SK-N-MC (cell line): ENCODE measurements around the gene AZGP1.
"Not testable (repeated sequence)": the region's sequence is repeated elsewhere in the genome, so short reads cannot be mapped to it uniquely, and the experiment has no call there.

ENCODE experiments used
- DNase-seq: peaks from one replicate; pipeline ENCODE4 v3.0.0-alpha.2; 2011; ENCODE audit warnings: low read depth, low spot score
- H3K27ac ChIP-seq: fragments of 200-600 bp; sonication (generic); 2 replicates; pipeline ENCODE4 v1.5.1; 2016; ENCODE audit warnings: mixed run types
- H3K36me3 ChIP-seq: fragments of 200-600 bp; sonication (generic); 2 replicates; pipeline ENCODE4 v1.6.1; 2017; ENCODE audit warnings: antibody characterized with exemption, low read length, mixed read lengths; ENCODE audit not compliant: insufficient read depth
- H3K4me3 ChIP-seq: fragments of 200-600 bp; sonication (generic); 2 replicates; pipeline ENCODE4 v1.5.1; 2016
- H3K9ac ChIP-seq: fragments of 200-600 bp; sonication (generic); 2 replicates; pipeline ENCODE4 v1.8.0; 2017; ENCODE audit warnings: mixed run types, mixed read lengths; ENCODE audit not compliant: insufficient read length
- H3K9me3 ChIP-seq: fragments of 200-600 bp; sonication (generic); 2 replicates; pipeline ENCODE4 v1.6.1; 2017; ENCODE audit warnings: low read depth, mild to moderate bottlenecking, antibody characterized with exemption, low read length, moderate library complexity, mixed read lengths
- EZH2 ChIP-seq: fragments of 200-600 bp; sonication (generic); IDR thresholded peaks from one replicate; pipeline ENCODE4 v1.6.1; 2017; ENCODE audit warnings: antibody characterized with exemption
- FOXP2 ChIP-seq: optimal IDR thresholded peaks from 2 replicates; pipeline ENCODE3; 2011; ENCODE audit warnings: mild to moderate bottlenecking, moderate library complexity; ENCODE audit not compliant: insufficient read depth; ENCODE audit errors: extremely low read length, control extremely low read depth
- POLR2AphosphoS5 ChIP-seq: IDR thresholded peaks from 2 replicates; pipeline ENCODE4 v1.6.1; 2012; ENCODE audit warnings: mild to moderate bottlenecking, low read depth, low read length, borderline replicate concordance

The AZGP1 gene

DNA sequence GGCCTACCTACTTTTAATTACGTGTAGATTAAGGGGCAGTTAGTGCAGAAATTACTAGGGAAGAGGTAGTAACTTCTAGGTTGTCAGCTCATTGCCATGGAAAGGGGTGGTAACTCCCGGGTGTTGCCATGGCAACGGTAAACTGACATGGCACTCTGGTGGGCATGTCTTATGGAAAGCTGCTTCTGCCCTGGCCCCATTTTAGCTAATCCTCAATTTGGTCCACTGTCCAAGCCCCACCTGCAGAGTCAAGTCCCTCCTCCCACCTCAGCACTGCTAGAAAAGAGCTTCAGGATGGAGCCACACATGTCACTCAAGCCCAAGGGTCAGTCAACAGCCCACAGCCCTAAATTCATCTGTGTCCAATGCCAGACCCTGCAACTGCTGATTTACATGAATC lies 32.1 kb upstream of the AZGP1 start:
- Histone ChIP-seq H3K4me3 (no peak overlapping the region), H3K9ac (no peak overlapping the region), H3K9me3 (no peaks in the 10 kb centered on the region), H3K27ac (no peak overlapping the region), H3K36me3 (no peaks in the 10 kb centered on the region)
- no peak for DNase-seq
- no peak for TF ChIP-seq FOXP2
- TF ChIP-seq POLR2AphosphoS5: no peak
- no peak for TF ChIP-seq EZH2

DNA sequence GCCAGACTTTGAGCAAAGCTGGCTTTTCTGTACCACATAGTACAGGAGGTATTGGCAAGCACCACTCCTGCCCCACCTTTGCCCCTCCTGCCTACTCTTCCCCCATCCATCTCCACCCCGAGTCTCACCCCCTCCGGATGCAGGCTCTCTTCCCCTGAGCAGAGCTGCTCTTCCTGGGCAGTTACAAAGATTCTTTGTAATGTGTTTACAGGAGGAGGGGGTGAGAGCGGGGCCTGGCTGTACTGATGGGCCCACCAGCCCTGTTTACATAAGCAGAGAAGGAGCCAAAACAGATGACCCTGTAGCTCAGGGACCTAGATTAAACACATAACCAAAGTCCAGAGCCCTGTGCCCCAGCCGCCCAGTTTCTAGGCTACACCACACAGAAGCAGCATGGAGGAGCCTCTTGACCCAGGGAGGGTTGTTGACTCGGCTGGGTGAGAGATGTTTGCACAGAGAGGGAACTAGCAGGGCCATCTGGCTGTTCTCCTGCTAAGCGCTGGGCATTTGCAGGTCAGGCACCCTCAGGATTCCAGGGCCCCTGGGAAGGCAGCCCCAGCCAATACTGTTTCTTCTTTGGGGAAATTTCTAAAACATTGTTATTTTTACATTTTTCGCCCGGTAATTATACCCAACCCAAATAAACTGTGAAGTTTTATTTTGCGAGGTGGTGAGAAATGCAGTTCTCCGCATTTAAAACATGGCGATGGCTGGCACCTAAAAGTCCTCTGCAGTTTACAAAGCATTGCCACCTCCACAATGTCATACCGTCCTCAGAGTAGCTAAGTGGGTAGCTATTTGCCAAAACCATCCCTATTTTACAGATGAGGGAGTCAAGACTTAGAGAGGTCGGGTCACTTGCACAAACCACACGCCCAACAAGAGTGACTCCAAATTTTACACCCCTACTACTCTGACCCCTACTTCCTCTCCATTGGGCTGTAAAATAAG lies 28.2 kb upstream of the AZGP1 start:
- no peak overlapping the region for H3K27ac ChIP-seq

DNA sequence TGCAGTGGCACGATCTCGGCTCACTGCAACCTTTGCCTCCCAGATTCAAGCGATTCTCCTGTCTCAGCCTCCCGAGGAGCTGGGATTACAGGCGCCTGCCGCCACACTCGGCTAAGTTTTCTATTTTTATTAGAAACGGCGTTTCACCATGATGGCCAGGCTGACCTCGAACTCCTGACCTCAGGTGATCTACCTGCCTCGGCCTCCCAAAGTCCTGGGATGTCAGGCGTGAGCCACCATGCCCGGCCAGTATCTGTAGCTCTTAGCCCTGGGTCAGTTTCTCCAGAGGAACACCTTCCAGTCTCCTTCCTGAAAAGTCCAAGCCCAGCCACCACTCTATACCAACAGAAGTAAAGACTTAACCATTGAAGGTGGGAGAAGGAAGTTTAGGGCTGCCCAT lies 24.4 kb upstream of the AZGP1 start:
- Histone ChIP-seq H3K36me3 (no peaks in the 10 kb centered on the region), H3K4me3 (no peak overlapping the region), H3K9ac (no peak overlapping the region), H3K27ac (no peak overlapping the region), H3K9me3 (no peaks in the 10 kb centered on the region)
- DNase-seq: no peak
- TF ChIP-seq EZH2 (no peak), POLR2AphosphoS5 (no peak), FOXP2 (no peak)

More for the DNA sequence above, 28.2 kb upstream of the AZGP1 start:
- H3K36me3 ChIP-seq: no peaks in the 10 kb centered on the region
- no peak for DNase-seq
- TF ChIP-seq POLR2AphosphoS5 (no peak), EZH2 (no peak), FOXP2 (no peak)
- no peak overlapping the region for H3K9ac ChIP-seq
- H3K4me3 ChIP-seq: no peak overlapping the region
- H3K9me3 ChIP-seq: no peaks in the 10 kb centered on the region

DNA sequence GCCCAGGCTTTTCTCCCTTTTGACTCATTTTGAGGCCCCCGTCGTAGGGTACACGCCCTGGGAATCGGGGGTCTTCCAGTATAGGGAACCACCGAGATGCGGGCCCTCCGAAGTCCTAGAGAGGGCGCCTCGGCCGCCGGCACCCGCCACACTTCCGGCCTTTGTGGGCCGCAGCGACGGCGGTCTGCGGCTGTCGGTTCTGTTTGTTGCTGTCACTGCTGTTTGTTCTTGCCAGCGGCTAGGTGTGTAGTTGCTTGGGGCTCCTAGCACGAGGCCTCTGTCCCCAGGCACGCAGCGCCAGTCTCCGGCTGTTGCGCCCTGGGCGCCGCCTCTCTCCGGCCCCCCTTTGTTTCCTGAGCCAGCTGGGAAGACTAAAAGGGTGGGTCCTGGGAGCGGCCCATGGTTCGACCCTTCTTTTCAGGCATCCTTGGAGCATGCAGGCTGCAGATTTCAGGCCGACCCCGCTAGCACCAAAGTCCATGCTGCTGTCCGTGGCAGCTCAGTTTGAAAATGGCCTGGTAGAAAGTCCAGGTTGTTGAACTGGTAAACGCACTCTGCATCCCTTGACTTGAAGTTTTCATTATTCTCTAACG lies 21.8 kb upstream of the AZGP1 start:
- no peak overlapping the region for H3K4me3 ChIP-seq
- H3K9me3 ChIP-seq: no peaks in the 10 kb centered on the region
- no peak overlapping the region for H3K27ac ChIP-seq
- TF ChIP-seq POLR2AphosphoS5: no peak
- TF ChIP-seq FOXP2: no peak
- no peak for DNase-seq
- no peak overlapping the region for H3K9ac ChIP-seq
- no peaks in the 10 kb centered on the region for H3K36me3 ChIP-seq

DNA sequence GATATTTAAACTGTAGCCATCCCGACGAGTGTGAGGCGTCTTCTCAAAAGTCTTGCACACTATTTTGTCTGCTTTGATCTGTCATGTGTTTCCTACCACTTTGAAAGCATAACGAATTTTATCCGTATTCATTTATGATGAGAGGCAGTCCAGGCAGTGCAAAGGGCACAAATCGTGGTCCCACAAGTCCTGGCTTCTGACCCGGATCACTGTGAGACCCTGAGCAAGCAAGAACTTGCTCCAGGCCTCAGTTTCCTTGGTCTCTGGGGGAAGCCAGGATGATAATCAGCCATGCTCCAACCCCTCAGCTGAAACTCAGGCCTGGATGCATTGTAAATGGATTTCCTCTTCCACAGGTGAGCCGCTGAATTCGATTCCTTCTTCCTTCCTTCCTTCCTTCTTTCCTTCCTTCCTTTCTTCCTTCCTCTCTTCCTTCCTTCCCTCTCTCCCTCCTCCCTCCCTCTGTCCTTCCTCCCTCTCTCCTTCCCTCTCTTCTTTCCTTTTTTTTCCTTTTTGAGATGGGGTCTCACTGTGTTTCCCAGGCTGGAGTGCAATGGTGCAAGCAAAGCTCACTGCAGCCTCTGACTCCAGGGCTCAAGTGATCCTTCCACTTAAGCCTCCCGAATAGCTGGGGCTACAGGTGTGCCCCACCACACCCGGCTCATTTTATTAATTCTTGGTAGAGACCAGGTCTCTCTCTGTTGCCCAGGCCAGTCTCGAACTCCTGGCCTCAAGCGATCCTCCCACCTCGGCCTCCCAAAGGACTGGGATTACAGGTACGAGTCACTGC lies 21.1 kb upstream of the AZGP1 start:
- no peaks in the 10 kb centered on the region for H3K36me3 ChIP-seq
- DNase-seq: no peak
- no peaks in the 10 kb centered on the region for H3K9me3 ChIP-seq
- H3K27ac ChIP-seq: no peak overlapping the region
- no peak overlapping the region for H3K9ac ChIP-seq
- TF ChIP-seq FOXP2 (no peak), EZH2 (no peak)
- H3K4me3 ChIP-seq: no peak overlapping the region

DNA sequence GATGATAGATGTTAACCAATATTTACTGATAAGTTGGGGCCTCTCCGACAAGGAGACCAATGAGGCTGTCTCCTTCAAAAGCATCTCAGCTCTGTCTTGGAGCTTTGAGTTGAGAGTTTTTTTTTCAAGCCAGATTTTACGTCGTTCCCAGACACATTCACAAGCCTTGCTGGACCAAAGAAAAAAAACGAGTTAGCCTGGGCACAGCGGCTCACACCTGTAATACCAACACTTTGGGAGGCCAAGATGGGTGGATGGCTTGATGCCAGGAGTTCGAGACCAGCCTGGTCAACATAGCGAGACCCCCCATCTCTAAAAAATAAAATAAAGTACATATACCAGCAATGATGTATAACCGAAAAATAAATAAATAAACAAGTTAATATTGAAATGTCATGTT lies 19.0 kb upstream of the AZGP1 start:
- Histone ChIP-seq H3K4me3 (no peak overlapping the region), H3K9me3 (no peaks in the 10 kb centered on the region), H3K9ac (no peak overlapping the region), H3K36me3 (no peaks in the 10 kb centered on the region), H3K27ac (no peak overlapping the region)
- DNase-seq: no peak
- no peak for TF ChIP-seq FOXP2
- TF ChIP-seq EZH2: no peak
- TF ChIP-seq POLR2AphosphoS5: no peak

DNA sequence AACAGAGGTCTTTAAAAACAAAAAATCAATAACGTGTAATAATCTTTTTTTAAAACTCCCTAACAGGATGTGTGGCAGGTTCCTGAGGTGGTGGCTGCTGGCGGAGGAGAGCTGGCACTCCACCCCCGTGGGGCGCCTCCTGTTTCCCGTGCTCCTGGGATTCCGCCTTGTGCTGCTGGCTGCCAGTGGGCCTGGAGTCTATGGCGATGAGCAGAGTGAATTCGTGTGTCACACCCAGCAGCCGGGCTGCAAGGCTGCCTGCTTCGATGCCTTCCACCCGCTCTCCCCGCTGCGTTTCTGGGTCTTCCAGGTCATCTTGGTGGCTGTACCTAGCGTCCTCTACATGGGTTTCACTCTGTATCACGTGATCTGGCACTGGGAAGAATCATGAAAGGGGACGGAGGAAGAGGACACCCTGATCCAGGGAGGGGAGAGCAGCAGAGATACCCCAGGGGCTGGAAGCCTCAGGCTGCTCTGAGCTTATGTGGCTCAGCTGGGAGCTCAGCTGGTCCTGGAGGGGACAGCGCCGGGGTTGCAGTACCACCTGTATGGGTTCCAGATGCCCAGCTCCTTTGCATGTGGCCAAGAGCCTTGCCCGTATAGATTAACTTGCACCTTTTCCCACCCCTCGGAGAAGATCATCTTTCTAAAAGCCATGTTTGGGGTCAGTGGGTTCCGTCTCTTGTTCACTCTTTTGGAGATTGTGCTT lies 16.7 kb upstream of the AZGP1 start:
- no peak overlapping the region for H3K9ac ChIP-seq
- no peaks in the 10 kb centered on the region for H3K36me3 ChIP-seq
- no peak for DNase-seq
- no peak overlapping the region for H3K27ac ChIP-seq
- no peaks in the 10 kb centered on the region for H3K9me3 ChIP-seq
- no peak for TF ChIP-seq FOXP2
- TF ChIP-seq POLR2AphosphoS5: no peak
- no peak for TF ChIP-seq EZH2
- no peak overlapping the region for H3K4me3 ChIP-seq

DNA sequence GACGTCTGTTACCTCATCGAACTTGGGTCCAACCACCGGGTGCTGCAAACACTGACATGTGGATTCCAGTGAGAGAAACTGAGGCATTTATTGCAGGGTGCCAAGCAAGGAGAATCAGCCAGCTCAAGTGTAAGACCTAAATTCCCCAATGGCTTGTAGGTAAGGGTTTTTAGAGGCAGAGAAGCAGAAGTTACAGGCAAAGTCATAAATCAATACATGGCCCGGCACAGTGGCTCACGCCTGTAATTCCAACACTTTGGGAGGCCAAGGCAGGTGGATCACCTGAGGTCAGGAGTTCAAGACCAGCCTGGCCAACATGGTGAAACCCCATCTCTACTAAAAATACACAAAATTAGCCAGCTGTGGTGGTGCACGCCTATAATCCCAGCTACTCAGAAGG lies 15.7 kb upstream of the AZGP1 start:
- not testable (repeated sequence) for H3K27ac ChIP-seq, H3K36me3 ChIP-seq, H3K9ac ChIP-seq, H3K4me3 ChIP-seq, H3K9me3 ChIP-seq, DNase-seq
